Fibroblast of villous mesenchyme (primary cell): ENCODE results near the gene GPR18. TPM values are rescaled to one million over a fixed set of nuclear protein-coding genes. Genes with fewer than 3 reads are reported as not detected.

Experiments
- DNase-seq: peaks from one replicate; pipeline ENCODE4 v3.0.0-alpha.2; 2010; ENCODE audit warnings: low read depth
- H3K4me3 ChIP-seq: 2 replicates; pipeline ENCODE4 v1.5.1; 2011; ENCODE audit warnings: low read depth, mild to moderate bottlenecking, low read length
- total RNA-seq: library from RNA; depleted of rRNA; stranded (reverse); fragments of >200 nt; gene quantifications from 2 replicates; pipeline ENCODE4 v1.2.3, GENCODE V29; 2012
- TF ChIP-seq, protein P1 (sequence below): IDR thresholded peaks from 2 replicates; pipeline ENCODE4 v1.5.1; 2012; ENCODE audit warnings: low read depth, mild to moderate bottlenecking, low read length; ENCODE audit not compliant: insufficient read depth

The GPR18 gene
- total RNA-seq, 1 donor = not detected

DNA sequence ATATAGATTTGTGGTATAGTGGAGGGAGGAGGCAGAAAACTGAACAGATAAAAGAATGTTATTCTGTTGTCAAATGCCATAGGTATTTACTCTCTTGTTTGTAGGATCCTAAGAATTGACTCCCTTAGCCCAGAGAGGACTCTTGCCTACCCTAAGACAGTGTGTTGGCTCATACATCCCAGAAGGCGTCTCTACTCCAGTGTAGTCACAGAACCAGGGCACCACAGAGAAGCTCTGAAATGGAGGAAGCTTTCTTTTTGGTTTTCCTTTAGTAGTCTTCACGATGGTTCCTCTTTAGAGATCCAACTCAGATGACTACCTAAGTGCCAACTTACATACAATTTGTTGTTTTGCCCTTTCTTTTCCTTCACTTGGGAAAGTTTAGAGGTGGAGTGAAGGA is 35.0 kb upstream of the GPR18 start:
- no peak overlapping the region for H3K4me3 ChIP-seq
- TF ChIP-seq, protein P1, sequence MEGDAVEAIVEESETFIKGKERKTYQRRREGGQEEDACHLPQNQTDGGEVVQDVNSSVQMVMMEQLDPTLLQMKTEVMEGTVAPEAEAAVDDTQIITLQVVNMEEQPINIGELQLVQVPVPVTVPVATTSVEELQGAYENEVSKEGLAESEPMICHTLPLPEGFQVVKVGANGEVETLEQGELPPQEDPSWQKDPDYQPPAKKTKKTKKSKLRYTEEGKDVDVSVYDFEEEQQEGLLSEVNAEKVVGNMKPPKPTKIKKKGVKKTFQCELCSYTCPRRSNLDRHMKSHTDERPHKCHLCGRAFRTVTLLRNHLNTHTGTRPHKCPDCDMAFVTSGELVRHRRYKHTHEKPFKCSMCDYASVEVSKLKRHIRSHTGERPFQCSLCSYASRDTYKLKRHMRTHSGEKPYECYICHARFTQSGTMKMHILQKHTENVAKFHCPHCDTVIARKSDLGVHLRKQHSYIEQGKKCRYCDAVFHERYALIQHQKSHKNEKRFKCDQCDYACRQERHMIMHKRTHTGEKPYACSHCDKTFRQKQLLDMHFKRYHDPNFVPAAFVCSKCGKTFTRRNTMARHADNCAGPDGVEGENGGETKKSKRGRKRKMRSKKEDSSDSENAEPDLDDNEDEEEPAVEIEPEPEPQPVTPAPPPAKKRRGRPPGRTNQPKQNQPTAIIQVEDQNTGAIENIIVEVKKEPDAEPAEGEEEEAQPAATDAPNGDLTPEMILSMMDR = no peak
- no peak for DNase-seq

GRCh38 chr13:99290894-99291293 is 32.7 kb upstream of the GPR18 start:
- no peak for DNase-seq
- H3K4me3 ChIP-seq = no peak overlapping the region
- TF ChIP-seq, protein P1 = no peak

GRCh38 chr13:99289674-99290337 is 31.6 kb upstream of the GPR18 start:
- TF ChIP-seq, protein P1 = no peak
- H3K4me3 ChIP-seq = no peak overlapping the region
- DNase-seq = no peak

GRCh38 chr13:99289271-99289670 is 31.1 kb upstream of the GPR18 start:
- H3K4me3 ChIP-seq = no peak overlapping the region
- TF ChIP-seq, protein P1 = no peak
- no peak for DNase-seq

- DNase-seq = no peak
- no peak overlapping the region for H3K4me3 ChIP-seq
- TF ChIP-seq, protein P1 = no peak
These were observed 29.9 kb upstream of the GPR18 start for GRCh38 chr13:99288089-99288488.

DNA sequence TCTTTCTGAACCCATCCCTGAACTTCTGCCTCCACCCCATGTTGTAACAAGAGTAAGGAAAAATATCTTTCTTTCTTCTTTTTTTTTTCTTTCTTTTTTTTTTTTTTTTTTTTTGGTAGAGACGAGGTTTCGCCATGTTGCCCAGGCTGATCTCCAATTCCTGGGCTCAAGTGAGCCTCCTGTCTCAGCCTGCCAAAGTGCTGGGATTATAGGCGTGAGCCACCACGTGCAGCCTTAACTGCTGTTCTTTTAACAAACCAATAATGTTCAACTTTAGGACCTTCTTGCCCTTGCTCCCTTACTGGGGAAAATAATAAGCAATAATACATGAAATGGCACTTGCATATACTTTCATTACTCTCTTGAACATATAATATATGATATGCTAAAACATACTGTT is 29.4 kb upstream of the GPR18 start:
- H3K4me3 ChIP-seq = no peak overlapping the region
- TF ChIP-seq, protein P1 = no peak

More for the DNA sequence above, 29.4 kb upstream of the GPR18 start:
- no peak for DNase-seq
